ENCODE measurements around the gene AP2A1.

AP2A1 gene

DNA sequence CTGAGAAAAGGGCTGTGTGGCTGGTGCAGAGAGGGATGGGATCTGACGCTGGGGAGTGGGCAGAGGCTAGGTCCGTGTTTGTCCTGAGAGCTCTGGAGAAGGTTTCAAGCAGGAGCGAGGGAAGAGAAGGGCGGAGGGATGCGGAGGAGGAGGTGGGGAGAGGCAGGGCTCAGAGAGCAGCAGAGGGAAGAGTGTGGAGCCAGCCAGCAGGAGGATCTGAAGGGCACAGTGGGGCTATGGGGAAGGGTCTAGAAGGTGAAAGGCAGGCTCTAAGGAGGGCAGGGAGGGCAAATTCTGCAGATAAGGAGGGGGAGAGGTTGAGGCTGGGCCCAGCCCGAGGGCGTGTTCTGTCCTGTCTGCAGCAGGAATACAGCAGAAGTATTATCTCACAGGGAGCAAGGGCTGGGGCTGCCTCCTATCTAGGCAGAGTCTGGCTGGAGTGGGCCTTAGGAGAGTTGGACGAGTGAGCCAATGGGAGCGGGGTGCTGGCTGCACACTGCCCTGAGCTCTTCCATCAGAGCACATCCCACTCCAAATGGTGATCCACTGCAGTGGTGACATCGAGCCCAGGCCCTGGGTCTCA is 6.1 kb downstream of the AP2A1 start:
- Histone ChIP-seq H3K27ac (no peak overlapping the region), H3K4me3 (no peak overlapping the region)
- DNase-seq (ENCODE audit: low spot score), result no peak
- TF ChIP-seq, protein P1, sequence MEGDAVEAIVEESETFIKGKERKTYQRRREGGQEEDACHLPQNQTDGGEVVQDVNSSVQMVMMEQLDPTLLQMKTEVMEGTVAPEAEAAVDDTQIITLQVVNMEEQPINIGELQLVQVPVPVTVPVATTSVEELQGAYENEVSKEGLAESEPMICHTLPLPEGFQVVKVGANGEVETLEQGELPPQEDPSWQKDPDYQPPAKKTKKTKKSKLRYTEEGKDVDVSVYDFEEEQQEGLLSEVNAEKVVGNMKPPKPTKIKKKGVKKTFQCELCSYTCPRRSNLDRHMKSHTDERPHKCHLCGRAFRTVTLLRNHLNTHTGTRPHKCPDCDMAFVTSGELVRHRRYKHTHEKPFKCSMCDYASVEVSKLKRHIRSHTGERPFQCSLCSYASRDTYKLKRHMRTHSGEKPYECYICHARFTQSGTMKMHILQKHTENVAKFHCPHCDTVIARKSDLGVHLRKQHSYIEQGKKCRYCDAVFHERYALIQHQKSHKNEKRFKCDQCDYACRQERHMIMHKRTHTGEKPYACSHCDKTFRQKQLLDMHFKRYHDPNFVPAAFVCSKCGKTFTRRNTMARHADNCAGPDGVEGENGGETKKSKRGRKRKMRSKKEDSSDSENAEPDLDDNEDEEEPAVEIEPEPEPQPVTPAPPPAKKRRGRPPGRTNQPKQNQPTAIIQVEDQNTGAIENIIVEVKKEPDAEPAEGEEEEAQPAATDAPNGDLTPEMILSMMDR (IDR thresholded peaks at IDR 0.05), result no peak

DNA sequence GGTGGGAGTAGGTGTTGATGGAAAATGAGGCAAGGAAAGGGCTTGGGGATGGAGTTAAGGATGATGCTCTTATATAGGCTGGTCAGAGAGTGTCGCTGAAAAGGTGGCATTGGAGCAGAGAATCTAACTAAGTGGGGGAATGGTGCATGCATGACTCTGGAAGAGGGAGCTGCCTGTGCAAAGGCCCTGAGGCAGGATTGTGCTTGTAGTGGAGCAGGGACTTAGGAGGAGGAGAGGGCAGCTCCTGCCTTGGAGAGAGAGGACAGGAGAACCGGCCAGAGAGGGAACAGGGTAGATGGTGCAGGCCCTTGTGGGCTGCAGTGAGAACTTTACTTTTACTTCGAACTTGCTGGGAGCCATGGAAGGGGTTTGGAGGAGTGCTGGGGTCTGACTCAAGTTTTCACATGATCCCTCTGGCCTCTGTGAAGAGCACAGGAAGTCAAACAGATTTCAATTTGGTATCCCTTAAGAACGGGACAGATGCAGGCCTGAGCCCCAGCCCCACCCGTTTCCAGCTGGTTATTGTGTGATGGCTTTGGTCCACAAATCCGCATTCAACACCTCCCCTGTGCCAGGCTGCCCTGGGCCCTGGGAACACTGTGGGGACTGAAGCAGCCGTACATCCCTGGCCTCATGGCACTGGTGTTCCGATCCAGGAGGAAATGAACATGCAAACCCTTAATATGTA is 7.0 kb downstream of the AP2A1 start:
- TF ChIP-seq, protein P1 (IDR thresholded peaks at IDR 0.05), result no peak
- DNase-seq (ENCODE audit: low spot score), result no peak
- no peak overlapping the region for H3K27ac ChIP-seq
- H3K4me3 ChIP-seq, result no peak overlapping the region

DNA sequence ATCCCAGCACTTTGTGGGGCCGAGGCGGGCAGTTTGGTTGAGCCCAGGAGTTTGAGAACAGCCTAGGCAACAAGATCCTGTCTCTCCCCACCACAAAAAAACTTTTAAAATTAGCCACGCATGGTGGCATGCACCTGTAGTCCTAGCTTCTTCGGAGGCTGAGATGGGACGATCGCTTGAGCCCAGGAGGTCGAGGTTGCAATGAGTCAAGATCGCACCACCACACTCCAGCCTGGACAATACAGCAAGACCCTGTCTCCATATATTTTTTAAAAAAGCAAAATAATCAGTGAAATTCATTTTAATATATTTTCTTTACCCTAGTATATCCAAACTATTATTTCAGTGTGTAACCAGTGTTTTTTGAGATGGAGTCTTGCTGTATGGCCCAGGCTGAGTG is 8.2 kb downstream of the AP2A1 start:
- H3K27ac ChIP-seq, result no peak overlapping the region
- no peak overlapping the region for H3K4me3 ChIP-seq
- TF ChIP-seq, protein P1 (IDR thresholded peaks at IDR 0.05), result no peak
- DNase-seq (ENCODE audit: low spot score), result no peak

DNA sequence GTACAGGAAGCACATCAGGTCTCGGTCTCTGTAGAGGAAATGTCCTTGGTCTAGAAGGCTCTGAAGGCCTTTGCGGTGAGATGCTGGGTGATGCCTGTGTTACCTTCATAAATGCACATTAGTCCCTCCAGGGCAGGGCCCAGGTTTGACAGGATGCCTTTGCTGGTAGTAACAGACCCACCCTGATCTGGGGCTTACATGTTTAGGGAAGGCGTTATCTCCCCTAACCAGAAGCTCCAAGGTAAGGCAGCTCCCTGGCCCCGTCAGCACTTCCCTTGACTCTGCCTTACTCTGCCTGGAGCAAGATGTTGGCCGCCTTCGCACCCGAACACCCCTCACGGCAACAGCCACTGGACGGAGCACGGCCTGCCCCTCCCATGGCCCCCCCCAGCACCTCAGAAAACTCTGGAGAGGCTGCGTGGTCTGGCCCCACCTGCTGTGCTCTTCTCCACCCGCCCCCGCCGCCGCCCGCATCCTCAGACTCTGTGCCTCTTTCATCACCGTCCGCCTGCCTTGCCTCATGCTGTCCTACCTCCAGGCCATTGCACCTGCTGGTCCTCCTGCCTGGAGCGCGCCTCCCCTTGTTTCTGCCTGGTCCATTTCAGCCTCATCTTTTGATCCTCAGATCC is 9.1 kb downstream of the AP2A1 start:
- TF ChIP-seq, protein P1 (IDR thresholded peaks at IDR 0.05), result no peak
- Histone ChIP-seq H3K27ac (no peak overlapping the region), H3K4me3 (no peak overlapping the region)
- DNase-seq (ENCODE audit: low spot score), result no peak

DNA sequence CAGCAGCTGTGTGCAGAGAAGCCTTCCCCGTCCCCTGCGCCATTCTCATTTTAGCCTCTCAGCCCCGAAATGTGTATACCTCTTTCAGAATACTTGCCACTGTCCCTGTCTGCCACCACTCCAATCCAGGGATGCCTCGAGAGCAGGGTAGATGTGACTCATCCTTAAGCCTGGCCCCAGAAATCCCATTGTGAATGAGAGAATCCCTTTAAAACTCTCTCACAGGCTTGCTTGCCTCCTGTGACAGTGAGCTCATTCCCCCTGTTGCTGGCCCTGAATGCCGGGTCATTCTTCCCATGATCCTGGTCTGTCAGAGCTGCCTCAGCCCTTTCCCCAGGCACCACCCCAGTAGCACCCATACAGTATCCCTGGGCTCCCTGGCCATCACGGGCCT is 9.6 kb downstream of the AP2A1 start:
- Histone ChIP-seq H3K27ac (no peak overlapping the region), H3K4me3 (no peak overlapping the region)
- DNase-seq (ENCODE audit: low spot score), result no peak
- TF ChIP-seq, protein P1 (IDR thresholded peaks at IDR 0.05), result no peak

DNA sequence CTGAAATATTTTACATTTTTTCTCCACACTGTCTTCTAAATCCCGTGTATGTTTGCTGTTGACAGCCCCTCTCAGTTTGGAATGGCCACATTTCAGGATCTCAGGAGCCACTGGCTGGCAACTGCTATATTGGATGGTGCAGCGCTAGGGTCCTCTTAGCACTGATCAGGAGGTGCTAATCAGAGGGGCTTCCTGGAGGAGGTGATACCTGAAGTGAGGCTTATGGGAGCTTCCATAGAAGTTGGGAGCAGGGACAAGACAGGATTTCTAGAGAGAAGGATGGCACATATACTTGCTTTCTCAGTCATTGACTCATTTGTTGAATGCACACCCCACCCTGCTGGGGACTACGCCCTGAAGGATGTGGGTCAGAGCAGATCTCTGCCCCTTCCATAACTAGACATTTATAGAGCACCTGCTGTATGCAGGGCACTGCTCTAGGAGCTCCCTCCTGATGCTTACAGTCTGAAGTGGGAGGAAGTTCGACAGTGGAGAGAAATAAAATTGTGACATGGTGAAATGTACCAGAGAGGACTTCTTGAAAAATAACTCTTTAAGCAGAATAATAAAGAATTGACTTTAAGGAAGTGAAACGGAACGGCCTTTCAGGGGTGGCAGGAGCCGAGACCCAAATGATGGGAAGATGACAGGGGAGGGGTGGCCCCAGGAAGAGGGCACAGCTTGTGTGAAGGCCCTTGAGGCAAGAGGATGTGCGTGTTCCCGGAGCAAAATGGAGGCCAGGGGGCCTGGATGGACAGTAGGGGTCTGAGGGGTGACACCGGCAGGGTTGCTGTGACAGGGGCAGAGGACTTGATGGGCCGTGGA is 13.1 kb downstream of the AP2A1 start:
- H3K27ac ChIP-seq, result peak overlapping the region in 1 of 2 donors; percentile 31
- H3K4me3 ChIP-seq, result no peak overlapping the region
- TF ChIP-seq, protein P1 (IDR thresholded peaks at IDR 0.05), result no peak
- no peak for DNase-seq (ENCODE audit: low spot score)

Measured in coronary artery (tissue), 2 donors.